ENCODE results near the gene APPBP2.

Gene APPBP2

DNA sequence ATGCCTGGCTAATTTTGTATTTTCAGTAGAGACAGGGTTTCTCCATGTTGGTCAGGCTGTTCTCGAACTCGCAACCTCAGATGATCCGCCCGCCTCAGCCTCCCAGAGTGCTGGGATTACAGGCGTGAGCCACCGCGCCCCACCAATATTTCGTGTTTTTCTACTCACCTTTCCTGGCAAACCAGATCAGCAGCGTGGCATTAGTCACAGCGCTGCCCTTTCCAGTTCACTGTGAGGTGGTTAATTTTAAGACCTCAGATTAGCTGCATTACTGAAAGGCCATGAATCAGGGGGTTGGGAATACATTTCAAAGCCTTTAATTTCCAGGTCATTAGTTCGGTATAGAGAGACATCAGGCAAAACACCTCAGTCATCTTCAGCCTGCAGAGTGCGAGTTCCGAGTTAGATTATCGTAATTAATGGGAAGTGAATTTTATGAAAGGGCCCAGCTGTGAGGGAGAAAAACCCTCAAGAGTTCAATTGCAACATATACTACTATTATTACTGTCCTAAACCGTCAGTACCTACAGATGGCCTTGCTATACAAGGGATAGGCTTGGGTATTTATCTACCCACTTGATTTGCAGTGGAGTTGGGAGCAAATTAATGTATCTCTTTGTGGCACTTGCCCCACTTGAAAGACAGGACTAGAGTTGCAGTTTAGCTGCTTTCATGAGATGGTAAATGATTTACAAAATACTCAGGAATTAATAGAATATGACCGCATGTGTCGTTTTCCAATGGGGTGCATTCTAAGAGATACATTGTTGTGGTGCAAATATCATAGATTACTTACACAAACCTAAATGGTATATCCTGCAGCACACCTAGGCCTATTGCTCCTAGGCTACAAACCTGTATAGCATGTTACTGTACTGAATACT, 132.0 kb downstream of the APPBP2 start:
- DNase-seq (ENCODE audit: low read depth), result no peak
